Measurements from ENCODE around the gene TP53BP1.

The TP53BP1 gene

DNA sequence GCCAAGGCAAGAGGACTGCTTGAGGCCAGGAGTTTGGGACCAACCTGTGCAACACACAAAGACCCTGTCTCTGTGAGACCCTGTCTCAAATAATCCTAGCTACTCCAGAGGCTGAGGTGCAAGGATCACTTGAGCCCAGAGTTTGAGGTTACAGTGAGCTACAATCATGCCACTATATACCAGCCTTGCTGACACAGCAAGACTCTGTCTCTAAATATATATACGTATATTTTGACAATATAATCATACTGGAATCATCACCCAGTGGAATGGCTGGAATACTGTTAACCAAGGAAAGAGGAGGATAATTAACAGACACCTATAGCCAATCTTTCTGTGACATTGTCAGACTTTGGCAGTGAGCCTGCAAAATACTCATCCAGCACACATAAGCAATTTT lies 15.5 kb upstream of the TP53BP1 start:
- TF ChIP-seq, protein P1, sequence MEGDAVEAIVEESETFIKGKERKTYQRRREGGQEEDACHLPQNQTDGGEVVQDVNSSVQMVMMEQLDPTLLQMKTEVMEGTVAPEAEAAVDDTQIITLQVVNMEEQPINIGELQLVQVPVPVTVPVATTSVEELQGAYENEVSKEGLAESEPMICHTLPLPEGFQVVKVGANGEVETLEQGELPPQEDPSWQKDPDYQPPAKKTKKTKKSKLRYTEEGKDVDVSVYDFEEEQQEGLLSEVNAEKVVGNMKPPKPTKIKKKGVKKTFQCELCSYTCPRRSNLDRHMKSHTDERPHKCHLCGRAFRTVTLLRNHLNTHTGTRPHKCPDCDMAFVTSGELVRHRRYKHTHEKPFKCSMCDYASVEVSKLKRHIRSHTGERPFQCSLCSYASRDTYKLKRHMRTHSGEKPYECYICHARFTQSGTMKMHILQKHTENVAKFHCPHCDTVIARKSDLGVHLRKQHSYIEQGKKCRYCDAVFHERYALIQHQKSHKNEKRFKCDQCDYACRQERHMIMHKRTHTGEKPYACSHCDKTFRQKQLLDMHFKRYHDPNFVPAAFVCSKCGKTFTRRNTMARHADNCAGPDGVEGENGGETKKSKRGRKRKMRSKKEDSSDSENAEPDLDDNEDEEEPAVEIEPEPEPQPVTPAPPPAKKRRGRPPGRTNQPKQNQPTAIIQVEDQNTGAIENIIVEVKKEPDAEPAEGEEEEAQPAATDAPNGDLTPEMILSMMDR (IDR thresholded peaks at IDR 0.05; ENCODE audit: low read depth, low read length, poor library complexity, severe bottlenecking), result no peak
- no peak for TF ChIP-seq EZH2phosphoT487 (IDR thresholded peaks at IDR 0.05; ENCODE audit: borderline replicate concordance, low read length)
- no peaks in the 10 kb centered on the region for H3K79me2 ChIP-seq (ENCODE audit: control insufficient read depth, low read length)
- H3K4me2 ChIP-seq (ENCODE audit: low read length), result no peak overlapping the region
- no peaks in the 10 kb centered on the region for H3K9me2 ChIP-seq (replicated peaks; ENCODE audit: control insufficient read depth, low read length)
- H3K36me3 ChIP-seq (ENCODE audit: control insufficient read depth, low read length), result no peaks in the 10 kb centered on the region
- H4K20me1 ChIP-seq (ENCODE audit: control insufficient read depth, insufficient read depth, low read depth, low read length), result peaks cover 5% of the 10 kb centered on the region; the same call in 1 of the 2 replicates
- H3K9me3 ChIP-seq (ENCODE audit: control insufficient read depth, insufficient read depth, low read length), result no peaks in the 10 kb centered on the region
- no peak overlapping the region for H3K4me3 ChIP-seq (ENCODE audit: low read length)
- no peak overlapping the region for H3K27ac ChIP-seq (ENCODE audit: low read depth, low read length)
- H3K27me3 ChIP-seq (ENCODE audit: control insufficient read depth, low read length), result peaks cover 19% of the 10 kb centered on the region
- H3F3A ChIP-seq (ENCODE audit: control insufficient read depth, insufficient read depth), result no peaks in the 10 kb centered on the region
- peaks cover 19% of the 10 kb centered on the region for H3K4me1 ChIP-seq (ENCODE audit: control insufficient read depth, low read length)

DNA sequence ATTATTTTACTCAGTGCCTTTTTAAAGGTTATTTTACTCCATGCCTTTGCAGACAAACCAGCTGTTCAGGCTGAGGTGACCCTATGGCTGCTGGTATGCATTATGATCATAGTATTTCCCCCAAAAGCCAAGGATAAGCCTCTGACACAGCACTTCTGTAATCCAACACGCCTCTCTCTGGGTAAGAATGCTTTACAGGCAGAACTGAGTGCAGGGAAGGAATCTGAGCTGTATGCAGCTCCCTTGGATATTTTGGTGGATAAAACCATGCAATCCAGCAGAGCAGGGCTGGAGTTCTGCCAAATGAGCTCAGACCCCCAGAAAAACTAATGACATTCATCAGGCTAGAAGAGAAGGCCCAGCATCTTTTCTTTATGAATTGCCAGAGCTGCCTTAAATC lies 12.8 kb upstream of the TP53BP1 start:
- Histone ChIP-seq H3K36me3 (ENCODE audit: control insufficient read depth, low read length) (no peaks in the 10 kb centered on the region), H3K4me1 (ENCODE audit: control insufficient read depth, low read length) (peaks cover 9% of the 10 kb centered on the region), H3K4me2 (ENCODE audit: low read length) (no peak overlapping the region), H4K20me1 (ENCODE audit: control insufficient read depth, insufficient read depth, low read depth, low read length) (no peaks in the 10 kb centered on the region), H3K27ac (ENCODE audit: low read depth, low read length) (no peak overlapping the region), H3K9me3 (ENCODE audit: control insufficient read depth, insufficient read depth, low read length) (no peaks in the 10 kb centered on the region), H3F3A (ENCODE audit: control insufficient read depth, insufficient read depth) (no peaks in the 10 kb centered on the region), H3K9me2 (replicated peaks; ENCODE audit: control insufficient read depth, low read length) (no peaks in the 10 kb centered on the region), H3K27me3 (ENCODE audit: control insufficient read depth, low read length) (no peaks in the 10 kb centered on the region), H3K79me2 (ENCODE audit: control insufficient read depth, low read length) (no peaks in the 10 kb centered on the region), H3K4me3 (ENCODE audit: low read length) (no peak overlapping the region)
- TF ChIP-seq EZH2phosphoT487 (IDR thresholded peaks at IDR 0.05; ENCODE audit: borderline replicate concordance, low read length), result no peak
- TF ChIP-seq, protein P1 (IDR thresholded peaks at IDR 0.05; ENCODE audit: low read depth, low read length, poor library complexity, severe bottlenecking), result no peak

DNA sequence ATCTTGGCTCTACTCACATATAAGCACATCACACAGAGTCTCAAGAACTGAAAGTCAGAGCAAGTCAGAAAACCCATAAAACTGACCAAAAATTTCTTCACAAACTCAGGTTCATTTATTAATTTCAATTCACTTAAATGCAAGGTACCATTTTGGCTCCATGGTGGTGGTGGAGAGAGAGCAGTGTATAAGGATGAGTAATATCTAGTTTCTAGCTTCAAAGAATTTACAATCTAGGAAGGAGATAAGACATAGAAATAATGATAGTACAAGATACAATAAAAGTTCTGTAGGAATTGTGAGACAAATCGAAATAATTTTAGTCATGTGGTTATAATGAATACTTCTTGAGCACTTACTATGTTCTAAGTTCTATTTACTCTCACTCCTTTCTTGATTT lies 6.7 kb upstream of the TP53BP1 start:
- Histone ChIP-seq H3K4me3 (ENCODE audit: low read length) (no peak overlapping the region), H3K36me3 (ENCODE audit: control insufficient read depth, low read length) (no peaks in the 10 kb centered on the region), H3K4me1 (ENCODE audit: control insufficient read depth, low read length) (no peaks in the 10 kb centered on the region), H3K9me2 (replicated peaks; ENCODE audit: control insufficient read depth, low read length) (no peaks in the 10 kb centered on the region), H3K27me3 (ENCODE audit: control insufficient read depth, low read length) (no peaks in the 10 kb centered on the region), H3K79me2 (ENCODE audit: control insufficient read depth, low read length) (no peaks in the 10 kb centered on the region), H4K20me1 (ENCODE audit: control insufficient read depth, insufficient read depth, low read depth, low read length) (no peaks in the 10 kb centered on the region), H3K9me3 (ENCODE audit: control insufficient read depth, insufficient read depth, low read length) (no peaks in the 10 kb centered on the region), H3K27ac (ENCODE audit: low read depth, low read length) (no peak overlapping the region), H3K4me2 (ENCODE audit: low read length) (no peak overlapping the region), H3F3A (ENCODE audit: control insufficient read depth, insufficient read depth) (no peaks in the 10 kb centered on the region)
- no peak for TF ChIP-seq EZH2phosphoT487 (IDR thresholded peaks at IDR 0.05; ENCODE audit: borderline replicate concordance, low read length)
- TF ChIP-seq, protein P1 (IDR thresholded peaks at IDR 0.05; ENCODE audit: low read depth, low read length, poor library complexity, severe bottlenecking), result no peak

DNA sequence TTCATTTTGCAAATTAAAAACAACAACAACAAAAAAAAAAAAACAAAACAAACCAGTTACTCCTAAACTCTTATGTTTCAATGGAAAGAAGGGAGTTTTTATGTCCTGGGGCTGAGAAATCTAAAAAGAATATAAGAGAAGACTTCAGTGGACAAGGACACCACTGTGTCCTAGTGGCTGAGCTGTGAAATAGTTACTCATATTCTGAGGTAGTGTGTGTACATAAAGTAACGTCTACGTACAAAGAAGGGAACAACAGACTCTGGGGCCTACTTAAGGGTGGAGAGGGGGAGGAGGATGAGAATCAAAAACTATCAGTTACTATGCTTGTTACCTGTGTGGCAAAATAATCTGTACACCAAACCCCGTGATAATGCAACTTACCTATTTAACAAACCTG lies 6.0 kb upstream of the TP53BP1 start:
- Histone ChIP-seq H3K79me2 (ENCODE audit: control insufficient read depth, low read length) (no peaks in the 10 kb centered on the region), H3K27ac (ENCODE audit: low read depth, low read length) (no peak overlapping the region), H3K4me2 (ENCODE audit: low read length) (no peak overlapping the region), H3F3A (ENCODE audit: control insufficient read depth, insufficient read depth) (no peaks in the 10 kb centered on the region), H3K27me3 (ENCODE audit: control insufficient read depth, low read length) (no peaks in the 10 kb centered on the region), H3K4me1 (ENCODE audit: control insufficient read depth, low read length) (no peaks in the 10 kb centered on the region; the same call in none of the 2 replicates), H3K4me3 (ENCODE audit: low read length) (no peak overlapping the region), H3K36me3 (ENCODE audit: control insufficient read depth, low read length) (no peaks in the 10 kb centered on the region), H3K9me3 (ENCODE audit: control insufficient read depth, insufficient read depth, low read length) (no peaks in the 10 kb centered on the region), H4K20me1 (ENCODE audit: control insufficient read depth, insufficient read depth, low read depth, low read length) (no peaks in the 10 kb centered on the region), H3K9me2 (replicated peaks; ENCODE audit: control insufficient read depth, low read length) (no peaks in the 10 kb centered on the region)
- no peak for TF ChIP-seq EZH2phosphoT487 (IDR thresholded peaks at IDR 0.05; ENCODE audit: borderline replicate concordance, low read length)
- TF ChIP-seq, protein P1 (IDR thresholded peaks at IDR 0.05; ENCODE audit: low read depth, low read length, poor library complexity, severe bottlenecking), result no peak
